Sigmoid colon (tissue), 4 donors: ENCODE data around the gene FRS3.

Experiments used
- CTCF ChIP-seq, 4 experiments: fragments of 450-650 bp in 3 of 4; fragments of 200-600 bp in 1 of 4; IDR thresholded peaks; one replicate each; pipeline ENCODE4 v1.5.1; 2016 to 2019; ENCODE audit warnings: antibody characterized with exemption in 4 of 4, mild to moderate bottlenecking in 3 of 4, moderate library complexity in 2 of 4
- EP300 ChIP-seq, 4 donors: sonication (generic); formaldehyde crosslinking; IDR thresholded peaks; one replicate each; pipeline ENCODE4 v1.6.1; 2017; ENCODE audit warnings: antibody characterized with exemption in 4 of 4
- POLR2A ChIP-seq, 2 donors: fragments of 450-650 bp; IDR thresholded peaks; one replicate each; pipeline ENCODE4 v1.6.1; 2016; ENCODE audit warnings: antibody characterized with exemption in 2 of 2, mild to moderate bottlenecking in 2 of 2, moderate library complexity in 2 of 2

- TF ChIP-seq CTCF (IDR thresholded peaks at IDR 0.05) (no peak), EP300 (IDR thresholded peaks at IDR 0.05) (no peak), POLR2A (IDR thresholded peaks at IDR 0.05) (no peak)
Observed at GRCh38 chr6:41779336-41779735, 364 bp downstream of the FRS3 start.
